B cell (primary cell): ENCODE results near the gene RASGEF1C. TPM values are rescaled to one million over a fixed set of nuclear protein-coding genes. Genes with fewer than 3 reads are reported as not detected.

Experiments used
- ATAC-seq: fragments of 200-7000 bp; cut with Tn5 transposase; one replicate; pipeline ENCODE4 v1.10.0; 2021; ENCODE audit warnings: low read depth, mild to moderate bottlenecking, moderate number of reproducible peaks, moderate library complexity
- CTCF ChIA-PET: fragments of 350-600 bp; sonication (Branson Sonifier 250); formaldehyde crosslinking; loops from one replicate; lab custom pipeline; 2021; ENCODE audit warnings: antibody characterized with exemption, inconsistent platforms; lab: Charles Lee
- POLR2A ChIA-PET: fragments of 350-600 bp; sonication (Branson Sonifier 250); formaldehyde crosslinking; loops from one replicate; lab custom pipeline; 2021; ENCODE audit warnings: antibody characterized with exemption; lab: Charles Lee
- DNase-seq: peaks from one replicate; pipeline ENCODE4 v3.0.0; 2013
- H2AFZ ChIP-seq: 2 replicates; pipeline ENCODE4 v1.6.1; 2012; ENCODE audit warnings: mild to moderate bottlenecking, low read depth, low read length; ENCODE audit not compliant: insufficient read depth, poor library complexity, severe bottlenecking
- H3K27ac ChIP-seq, 2 donors: 1 replicate in 1 of 2; 2 replicates in 1 of 2; pipeline ENCODE4 v1.5.1; 2012 to 2013; ENCODE audit warnings: low read length in 2 of 2, mild to moderate bottlenecking in 2 of 2, moderate library complexity in 1 of 2
- H3K27me3 ChIP-seq, 4 experiments: fragments of 200-600 bp in 1 of 4; sonication (generic) in 1 of 4; replicated peaks in 1 of 4; 1 replicate in 2 of 4; 2 replicates in 2 of 4; pipeline versions ENCODE4 v1.6.1 to v1.7.0; 2013 to 2016; ENCODE audit warnings: low read length in 3 of 4, mild to moderate bottlenecking in 2 of 4, mixed read lengths in 1 of 4, moderate library complexity in 1 of 4; ENCODE audit not compliant: insufficient read depth in 4 of 4, control insufficient read depth in 3 of 4; ENCODE audit errors: control extremely low read depth in 1 of 4
- H3K36me3 ChIP-seq, 2 experiments: replicated peaks in 1 of 2; 1 replicate in 1 of 2; 2 replicates in 1 of 2; pipeline versions ENCODE4 v1.6.1 to v1.7.1; 2013; ENCODE audit warnings: low read length in 1 of 2; ENCODE audit not compliant: insufficient read depth in 2 of 2, control insufficient read depth in 1 of 2; ENCODE audit errors: control extremely low read depth in 1 of 2, extremely low read depth in 1 of 2
- H3K4me1 ChIP-seq, 2 donors: fragments of 200-600 bp in 1 of 2; sonication (generic) in 1 of 2; 1 replicate in 1 of 2; 2 replicates in 1 of 2; pipeline versions ENCODE4 v1.5.1 to v1.6.1; 2013 to 2017; ENCODE audit warnings: low read length in 2 of 2; ENCODE audit not compliant: control insufficient read depth in 2 of 2, insufficient read depth in 2 of 2
- H3K4me2 ChIP-seq: replicated peaks from 2 replicates; pipeline ENCODE3; 2012; ENCODE audit warnings: mild to moderate bottlenecking, low read depth, low read length; ENCODE audit not compliant: poor library complexity, severe bottlenecking
- H3K4me3 ChIP-seq, 5 experiments: fragments of 200-600 bp in 1 of 5; sonication (generic) in 1 of 5; 1 replicate in 3 of 5; 2 replicates in 2 of 5; pipeline versions ENCODE4 v1.5.1 to v1.7.0; 2011 to 2016; ENCODE audit warnings: low read length in 4 of 5, mild to moderate bottlenecking in 4 of 5, low read depth in 2 of 5, control low read depth in 1 of 5, moderate library complexity in 1 of 5; ENCODE audit not compliant: insufficient read depth in 1 of 5; ENCODE audit errors: control extremely low read depth in 1 of 5, extremely low read depth in 1 of 5
- H3K79me2 ChIP-seq: fragments of 200-600 bp; sonication (generic); one replicate; pipeline ENCODE4 v1.6.0; 2016; ENCODE audit warnings: low read length; ENCODE audit not compliant: control insufficient read depth, insufficient read depth
- H3K9ac ChIP-seq: fragments of 200-600 bp; sonication (generic); 2 replicates; pipeline ENCODE4 v1.6.1; 2017; ENCODE audit warnings: mild to moderate bottlenecking, low read length, moderate library complexity
- H3K9me3 ChIP-seq, 3 donors: one replicate each; pipeline versions ENCODE4 v1.6.1 to v1.7.1; 2013; ENCODE audit warnings: low read length in 2 of 3; ENCODE audit not compliant: control insufficient read depth in 2 of 3, insufficient read depth in 1 of 3; ENCODE audit errors: control extremely low read depth in 1 of 3
- H4K20me1 ChIP-seq: 2 replicates; pipeline ENCODE4 v1.6.0; 2012; ENCODE audit warnings: mild to moderate bottlenecking, low read length; ENCODE audit not compliant: insufficient read depth, control insufficient read depth, poor library complexity, severe bottlenecking
- H3K27ac Mint-ChIP-seq: one replicate; pipeline ENCODE4 v1.8.0; 2021; ENCODE audit warnings: mixed read lengths
- H3K27me3 Mint-ChIP-seq: one replicate; pipeline ENCODE4 v1.8.0; 2021; ENCODE audit warnings: mixed read lengths
- H3K4me1 Mint-ChIP-seq: one replicate; pipeline ENCODE4 v1.8.0; 2021; ENCODE audit warnings: mixed read lengths
- H3K4me3 Mint-ChIP-seq: one replicate; pipeline ENCODE4 v1.8.0; 2021; ENCODE audit warnings: mixed read lengths
- H3K9me3 Mint-ChIP-seq: one replicate; pipeline ENCODE4 v1.8.0; 2022; ENCODE audit warnings: mixed read lengths; ENCODE audit not compliant: insufficient read depth
- EZH2 ChIP-seq: IDR thresholded peaks from 2 replicates; pipeline ENCODE4 v1.6.1; 2012; ENCODE audit warnings: borderline replicate concordance, low read depth, mild to moderate bottlenecking, moderate library complexity, low read length; ENCODE audit not compliant: insufficient read depth, poor library complexity, severe bottlenecking
- WGBS: methylation state at CpG from one replicate; pipeline ENCODE4 v1.1.5; 2013; ENCODE audit warnings: missing lambda C conversion rate; ENCODE audit not compliant: insufficient coverage; 5-methylcytosine and 5-hydroxymethylcytosine counted together
- intact Hi-C: fragments of 100-400 bp; cut with micrococcal nuclease; formaldehyde crosslinking; loops from one replicate; pipeline ENCODE4 v1.10.0; 2022
- polyA plus RNA-seq: library from polyadenylated mRNA; depleted of rRNA; stranded (reverse); fragments of >200 nt; gene quantifications from 2 replicates; pipeline ENCODE4 v1.2.3, GENCODE V29; 2012
- total RNA-seq, 2 donors: library from RNA; stranded (reverse); fragments of 120-200 nt in 1 of 2; gene quantifications; 1 replicate in 1 of 2; 2 replicates in 1 of 2; pipeline versions ENCODE4 v1.2.3 to v1.2.4, GENCODE V29; 2013 to 2022
- TF ChIP-seq, protein P1 (sequence below): fragments of 200-600 bp; IDR thresholded peaks from one replicate; pipeline ENCODE4 v1.8.0; 2022; ENCODE audit warnings: antibody characterized with exemption, mild to moderate bottlenecking

RASGEF1C gene
- total and polyA plus RNA-seq, 2 donors (not counting 1 experiment from before 2014, with no cell fraction given) = not detected

- peaks cover 0 to 10% (median 4%) of the 10 kb centered on the region in 4 experiments for H3K27me3 ChIP-seq
- DNase-seq (no peak), ATAC-seq (no peak)
- Mint-ChIP-seq H3K27me3 (peaks cover 3% of the 10 kb centered on the region), H3K4me3 (peak overlapping the region; percentile 27), H3K4me1 (peaks cover 10% of the 10 kb centered on the region), H3K27ac (no peak overlapping the region), H3K9me3 (no peaks in the 10 kb centered on the region)
- CTCF ChIA-PET = interaction anchor here (1.2 kb wide), 1 partner anchor 287 kb away, joined by 4 read pairs; no protein-coding TSS in a partner anchor
- TF ChIP-seq EZH2 = no peak
- TF ChIP-seq, protein P1, sequence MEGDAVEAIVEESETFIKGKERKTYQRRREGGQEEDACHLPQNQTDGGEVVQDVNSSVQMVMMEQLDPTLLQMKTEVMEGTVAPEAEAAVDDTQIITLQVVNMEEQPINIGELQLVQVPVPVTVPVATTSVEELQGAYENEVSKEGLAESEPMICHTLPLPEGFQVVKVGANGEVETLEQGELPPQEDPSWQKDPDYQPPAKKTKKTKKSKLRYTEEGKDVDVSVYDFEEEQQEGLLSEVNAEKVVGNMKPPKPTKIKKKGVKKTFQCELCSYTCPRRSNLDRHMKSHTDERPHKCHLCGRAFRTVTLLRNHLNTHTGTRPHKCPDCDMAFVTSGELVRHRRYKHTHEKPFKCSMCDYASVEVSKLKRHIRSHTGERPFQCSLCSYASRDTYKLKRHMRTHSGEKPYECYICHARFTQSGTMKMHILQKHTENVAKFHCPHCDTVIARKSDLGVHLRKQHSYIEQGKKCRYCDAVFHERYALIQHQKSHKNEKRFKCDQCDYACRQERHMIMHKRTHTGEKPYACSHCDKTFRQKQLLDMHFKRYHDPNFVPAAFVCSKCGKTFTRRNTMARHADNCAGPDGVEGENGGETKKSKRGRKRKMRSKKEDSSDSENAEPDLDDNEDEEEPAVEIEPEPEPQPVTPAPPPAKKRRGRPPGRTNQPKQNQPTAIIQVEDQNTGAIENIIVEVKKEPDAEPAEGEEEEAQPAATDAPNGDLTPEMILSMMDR = no peak
- no peak overlapping the region for H3K4me3 ChIP-seq
- POLR2A ChIA-PET = no interaction called here
- H3K4me2 ChIP-seq = no peak overlapping the region
- no peaks in the 10 kb centered on the region for H3K36me3 ChIP-seq
- no peaks in the 10 kb centered on the region for H3K79me2 ChIP-seq
- intact Hi-C loops = no loop called here
- no peak overlapping the region for H3K9ac ChIP-seq
- WGBS = 100% methylated on average over 5 of the region's 8 CpGs
- H4K20me1 ChIP-seq = no peaks in the 10 kb centered on the region
- H3K9me3 ChIP-seq = no peaks in the 10 kb centered on the region
- no peak overlapping the region for H3K27ac ChIP-seq
- H3K4me1 ChIP-seq = peaks cover 3 to 11% of the 10 kb centered on the region in 2 donors
- H2AFZ ChIP-seq = no peak overlapping the region
These were observed 120.5 kb downstream of the RASGEF1C start for GRCh38 chr5:180088561-180088960.

DNA sequence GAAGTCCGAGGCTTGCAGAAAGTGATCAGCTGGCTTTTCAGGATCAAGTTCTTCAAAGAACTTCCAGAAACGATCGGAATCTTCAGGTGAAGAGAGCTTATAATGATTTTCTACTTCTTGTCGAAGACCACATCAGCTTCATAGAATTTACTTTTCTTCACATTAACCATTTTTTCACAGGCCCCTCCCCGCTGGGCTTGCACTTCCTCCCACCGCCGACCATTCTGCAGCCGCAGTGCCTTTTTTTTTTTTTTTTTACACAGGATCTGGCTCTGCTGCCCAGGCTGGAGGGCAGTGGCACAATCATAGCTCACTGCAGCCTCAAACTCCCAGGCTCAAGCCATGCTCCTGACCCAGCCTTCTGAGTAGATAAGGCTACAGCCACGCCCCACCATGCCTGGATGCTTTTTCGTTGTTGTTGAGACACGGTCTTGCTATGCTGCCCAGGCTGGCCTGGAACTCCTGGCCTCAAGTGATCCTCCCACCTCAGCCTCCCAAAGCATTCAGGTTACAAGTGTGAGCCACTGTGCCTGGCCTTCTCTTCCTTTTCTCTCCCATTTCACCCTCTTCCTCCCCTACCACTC lies 122.1 kb downstream of the RASGEF1C start:
- Mint-ChIP-seq H3K27ac (no peak overlapping the region), H3K9me3 (no peaks in the 10 kb centered on the region), H3K27me3 (peaks cover 12% of the 10 kb centered on the region), H3K4me3 (no peak overlapping the region), H3K4me1 (peaks cover 9% of the 10 kb centered on the region)
- H3K9me3 ChIP-seq = no peaks in the 10 kb centered on the region
- 86% methylated on average over 8 of the region's 11 CpGs for WGBS
- no peak overlapping the region for H3K9ac ChIP-seq
- POLR2A ChIA-PET = no interaction called here
- H3K36me3 ChIP-seq = no peaks in the 10 kb centered on the region
- ATAC-seq (no peak), DNase-seq (no peak)
- no peaks in the 10 kb centered on the region for H4K20me1 ChIP-seq
- no peak overlapping the region for H3K27ac ChIP-seq
- no peak overlapping the region for H3K4me3 ChIP-seq
- peaks cover 3 to 11% of the 10 kb centered on the region in 2 donors for H3K4me1 ChIP-seq
- H3K27me3 ChIP-seq = peaks cover 0 to 7% (median 3%) of the 10 kb centered on the region in 4 experiments
- no peak overlapping the region for H2AFZ ChIP-seq
- H3K79me2 ChIP-seq = no peaks in the 10 kb centered on the region
- TF ChIP-seq, protein P1 = no peak
- TF ChIP-seq EZH2 = no peak
- CTCF ChIA-PET = interaction anchor here (0.7 kb wide), 1 partner anchor 81 kb away, joined by 3 read pairs; no protein-coding TSS in a partner anchor
- no peak overlapping the region for H3K4me2 ChIP-seq
- intact Hi-C loops = no loop called here
